HG02588 (cell line): ENCODE data around the gene EME2.
"Not testable (repeated sequence)": the region's sequence is repeated elsewhere in the genome, so short reads cannot be mapped to it uniquely, and the experiment has no call there.

Experiments used
- ATAC-seq: cut with Tn5 transposase; IDR thresholded peaks from one replicate; pipeline ENCODE4 v1.9.1; 2021; ENCODE audit warnings: mild to moderate bottlenecking, moderate library complexity; ENCODE audit not compliant: unreplicated experiment

Gene EME2

GRCh38 chr16:1790261-1790610 is 17.6 kb downstream of the EME2 start:
- ATAC-seq = no peak

- ATAC-seq = no peak
Observed at GRCh38 chr16:1790611-1791255, 18.1 kb downstream of the EME2 start.

GRCh38 chr16:1791256-1791942 is 18.8 kb downstream of the EME2 start:
- no peak for ATAC-seq

- ATAC-seq = no peak
Observed at GRCh38 chr16:1791943-1792812, 19.6 kb downstream of the EME2 start.

- ATAC-seq = no peak
Observed at GRCh38 chr16:1792836-1793577, 20.4 kb downstream of the EME2 start.

- no peak for ATAC-seq
Observed at GRCh38 chr16:1793578-1794220, 21.1 kb downstream of the EME2 start, which contains the start of gene IGFALS. Gene IGFALS (minus strand): TSS chr16:1793705. CDS start chr16:1793652, 53 bp downstream.

- no peak for ATAC-seq
Observed at GRCh38 chr16:1794221-1794871, 21.7 kb downstream of the EME2 start.

- ATAC-seq = no peak
Observed at GRCh38 chr16:1794908-1795666, 22.5 kb downstream of the EME2 start.

GRCh38 chr16:1799263-1799662 is 26.7 kb downstream of the EME2 start:
- ATAC-seq = not testable (repeated sequence)

GRCh38 chr16:1800701-1801100 is 28.1 kb downstream of the EME2 start:
- ATAC-seq = no peak

- no peak for ATAC-seq
Observed at GRCh38 chr16:1807626-1808025, 35.0 kb downstream of the EME2 start.

- no peak for ATAC-seq
Observed at GRCh38 chr16:1808691-1809090, 36.1 kb downstream of the EME2 start.

- no peak for ATAC-seq
Observed at GRCh38 chr16:1809281-1809801, 36.7 kb downstream of the EME2 start.

- no peak for ATAC-seq
Observed at GRCh38 chr16:1810106-1810505, 37.5 kb downstream of the EME2 start.

- no peak for ATAC-seq
Observed at GRCh38 chr16:1810536-1810935, 37.9 kb downstream of the EME2 start.

GRCh38 chr16:1812732-1813163 is 40.1 kb downstream of the EME2 start:
- ATAC-seq = no peak

GRCh38 chr16:1815461-1815860 is 42.9 kb downstream of the EME2 start:
- ATAC-seq = no peak

GRCh38 chr16:1816396-1817275 is 44.0 kb downstream of the EME2 start:
- no peak for ATAC-seq
